KG1 (cell line): ENCODE measurements around the gene PLEKHA4.
A peak's percentile ranks its signal among the peaks of the same experiment; 100 is the strongest.
"Not testable (repeated sequence)": the region's sequence is repeated elsewhere in the genome, so short reads cannot be mapped to it uniquely, and the experiment has no call there.

ENCODE experiments used
- DNase-seq: peaks from one replicate; lab custom pipeline; 2025; lab: John Stamatoyannopoulos, UW

The PLEKHA4 gene

GRCh38 chr19:48889496-48889895 lies 21.1 kb upstream of the PLEKHA4 start:
- DNase-seq = not testable (repeated sequence)

GRCh38 chr19:48887861-48888612 lies 19.6 kb upstream of the PLEKHA4 start:
- no peak for DNase-seq

- DNase-seq = no peak
Measured at GRCh38 chr19:48883726-48884125, 15.3 kb upstream of the PLEKHA4 start.

GRCh38 chr19:48881741-48882657 lies 13.6 kb upstream of the PLEKHA4 start:
- DNase-seq = no peak

GRCh38 chr19:48879696-48880095 lies 11.3 kb upstream of the PLEKHA4 start:
- DNase-seq = not testable (repeated sequence)

GRCh38 chr19:48879025-48879637 lies 10.7 kb upstream of the PLEKHA4 start:
- no peak for DNase-seq

GRCh38 chr19:48878196-48879024 lies 10.0 kb upstream of the PLEKHA4 start:
- no peak for DNase-seq

GRCh38 chr19:48877855-48878195 lies 9.4 kb upstream of the PLEKHA4 start:
- no peak for DNase-seq

GRCh38 chr19:48876043-48876981 lies 7.9 kb upstream of the PLEKHA4 start:
- not testable (repeated sequence) for DNase-seq

- no peak for DNase-seq
Measured at GRCh38 chr19:48874303-48875135, 6.1 kb upstream of the PLEKHA4 start.

GRCh38 chr19:48873476-48874302 lies 5.3 kb upstream of the PLEKHA4 start:
- no peak for DNase-seq

- DNase-seq = peak; percentile 60
Measured at GRCh38 chr19:48872884-48873475, 4.6 kb upstream of the PLEKHA4 start.

- peak; percentile 94 for DNase-seq
Measured at GRCh38 chr19:48872182-48872883, 3.9 kb upstream of the PLEKHA4 start, which contains the start of gene PPP1R15A. PPP1R15A (plus strand) TSS chr19:48872421; CDS start chr19:48873234, 813 bp downstream.

- not testable (repeated sequence) for DNase-seq
Measured at GRCh38 chr19:48871471-48872181, 3.2 kb upstream of the PLEKHA4 start.

GRCh38 chr19:48870048-48870447 lies 1.6 kb upstream of the PLEKHA4 start:
- no peak for DNase-seq

- no peak for DNase-seq
Measured at GRCh38 chr19:48867746-48868113, 687 bp downstream of the PLEKHA4 start.

- DNase-seq = no peak
Measured at GRCh38 chr19:48867123-48867745, 1.2 kb downstream of the PLEKHA4 start.
